HEK293T (cell line): ENCODE measurements around the gene TCOF1.

ENCODE experiments used
- ARNT ChIP-seq: fragments of 450-650 bp; IDR thresholded peaks from 2 replicates; pipeline ENCODE4 v1.6.1; 2017; ENCODE audit warnings: mild to moderate bottlenecking
- BHLHE40 ChIP-seq: fragments of 450-650 bp; IDR thresholded peaks from 2 replicates; pipeline ENCODE4 v1.6.1; 2016; ENCODE audit warnings: mild to moderate bottlenecking, moderate library complexity, borderline replicate concordance
- CTBP1 ChIP-seq: fragments of 450-650 bp; IDR thresholded peaks from 2 replicates; pipeline ENCODE4 v1.6.1; 2016; ENCODE audit warnings: borderline replicate concordance
- ELF4 ChIP-seq: fragments of 450-650 bp; IDR thresholded peaks from 2 replicates; pipeline ENCODE4 v1.6.1; 2017; ENCODE audit warnings: antibody characterized with exemption
- FOXA1 ChIP-seq: fragments of 450-650 bp; IDR thresholded peaks from 2 replicates; pipeline ENCODE4 v1.6.1; 2016; ENCODE audit warnings: mild to moderate bottlenecking
- FOXK2 ChIP-seq: fragments of 450-650 bp; IDR thresholded peaks from 2 replicates; pipeline ENCODE4 v1.6.1; 2016; ENCODE audit warnings: mild to moderate bottlenecking
- FOXM1 ChIP-seq: fragments of 450-650 bp; IDR thresholded peaks from 2 replicates; pipeline ENCODE4 v1.6.1; 2017; ENCODE audit warnings: mild to moderate bottlenecking, borderline replicate concordance
- HDGF ChIP-seq: fragments of 450-650 bp; IDR thresholded peaks from 2 replicates; pipeline ENCODE4 v1.6.1; 2017; ENCODE audit warnings: antibody characterized with exemption, borderline replicate concordance
- LEF1 ChIP-seq: fragments of 450-650 bp; IDR thresholded peaks from 2 replicates; pipeline ENCODE4 v1.6.1; 2017; ENCODE audit warnings: mild to moderate bottlenecking, borderline replicate concordance
- NFRKB ChIP-seq: fragments of 450-650 bp; IDR thresholded peaks from 2 replicates; pipeline ENCODE4 v1.6.1; 2016; ENCODE audit warnings: mild to moderate bottlenecking, moderate library complexity
- SP1 ChIP-seq: fragments of 450-650 bp; IDR thresholded peaks from 2 replicates; pipeline ENCODE4 v1.6.1; 2017
- SUZ12 ChIP-seq: fragments of 450-650 bp; IDR thresholded peaks from 2 replicates; pipeline ENCODE4 v1.6.1; 2016; ENCODE audit warnings: mild to moderate bottlenecking
- ZNF384 ChIP-seq: fragments of 450-650 bp; IDR thresholded peaks from 2 replicates; pipeline ENCODE4 v1.6.1; 2016

DNA sequence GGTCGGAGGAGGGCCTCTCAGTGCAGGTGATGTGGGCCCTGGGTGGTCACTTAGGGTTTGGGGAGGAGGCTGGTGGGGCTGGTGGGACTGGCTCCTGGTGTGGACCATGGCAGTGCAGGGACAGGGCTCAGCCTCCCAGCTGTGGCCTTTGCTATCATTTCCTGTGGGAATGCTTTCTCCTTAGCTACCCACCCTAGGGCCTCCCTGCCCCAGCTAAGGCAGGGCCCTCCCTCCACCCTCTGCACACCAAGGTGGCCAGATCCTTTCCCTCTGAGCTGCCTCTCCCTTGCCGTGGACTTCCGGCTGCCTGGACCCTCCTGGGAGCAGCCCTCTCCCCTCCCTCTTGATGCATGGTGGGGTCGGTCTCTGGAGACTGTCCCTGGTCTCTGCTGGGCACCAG lies 32.1 kb upstream of the TCOF1 start:
- TF ChIP-seq FOXA1 (no peak), ARNT (no peak), HDGF (no peak), ELF4 (no peak), SP1 (no peak), LEF1 (no peak), BHLHE40 (no peak), NFRKB (no peak), SUZ12 (no peak), FOXM1 (no peak), CTBP1 (no peak), ZNF384 (no peak), FOXK2 (no peak)
